MM.1S (cell line): Measurements from ENCODE around the gene GP1BA.

Experiments used
- EZH2phosphoT487 ChIP-seq: fragments of 300-600 bp; sonication (generic); IDR thresholded peaks from 2 replicates; pipeline ENCODE4 v1.6.1; 2018; ENCODE audit warnings: antibody characterized with exemption, low read length
- TF ChIP-seq, protein P1 (sequence below): fragments of 300-600 bp; sonication (generic); IDR thresholded peaks from 2 replicates; pipeline ENCODE4 v1.5.1; 2016; ENCODE audit warnings: antibody characterized with exemption, low read length, mixed read lengths

DNA sequence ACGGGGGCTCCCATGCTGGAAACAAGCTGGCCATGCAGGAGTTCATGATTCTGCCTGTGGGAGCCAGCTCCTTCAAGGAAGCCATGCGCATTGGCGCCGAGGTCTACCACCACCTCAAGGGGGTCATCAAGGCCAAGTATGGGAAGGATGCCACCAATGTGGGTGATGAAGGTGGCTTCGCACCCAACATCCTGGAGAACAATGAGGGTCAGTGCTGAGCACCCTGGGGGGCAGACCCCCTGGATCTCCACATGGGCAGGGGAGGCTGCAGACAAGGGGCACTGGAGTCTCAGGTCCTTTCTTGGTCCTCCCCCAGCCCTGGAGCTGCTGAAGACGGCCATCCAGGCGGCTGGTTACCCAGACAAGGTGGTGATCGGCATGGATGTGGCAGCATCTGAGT is 23.0 kb downstream of the GP1BA start:
- no peak for TF ChIP-seq EZH2phosphoT487
- TF ChIP-seq, protein P1, sequence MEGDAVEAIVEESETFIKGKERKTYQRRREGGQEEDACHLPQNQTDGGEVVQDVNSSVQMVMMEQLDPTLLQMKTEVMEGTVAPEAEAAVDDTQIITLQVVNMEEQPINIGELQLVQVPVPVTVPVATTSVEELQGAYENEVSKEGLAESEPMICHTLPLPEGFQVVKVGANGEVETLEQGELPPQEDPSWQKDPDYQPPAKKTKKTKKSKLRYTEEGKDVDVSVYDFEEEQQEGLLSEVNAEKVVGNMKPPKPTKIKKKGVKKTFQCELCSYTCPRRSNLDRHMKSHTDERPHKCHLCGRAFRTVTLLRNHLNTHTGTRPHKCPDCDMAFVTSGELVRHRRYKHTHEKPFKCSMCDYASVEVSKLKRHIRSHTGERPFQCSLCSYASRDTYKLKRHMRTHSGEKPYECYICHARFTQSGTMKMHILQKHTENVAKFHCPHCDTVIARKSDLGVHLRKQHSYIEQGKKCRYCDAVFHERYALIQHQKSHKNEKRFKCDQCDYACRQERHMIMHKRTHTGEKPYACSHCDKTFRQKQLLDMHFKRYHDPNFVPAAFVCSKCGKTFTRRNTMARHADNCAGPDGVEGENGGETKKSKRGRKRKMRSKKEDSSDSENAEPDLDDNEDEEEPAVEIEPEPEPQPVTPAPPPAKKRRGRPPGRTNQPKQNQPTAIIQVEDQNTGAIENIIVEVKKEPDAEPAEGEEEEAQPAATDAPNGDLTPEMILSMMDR: no peak
